SH-SY5Y (cell line): ENCODE measurements around the gene USH2A.

Experiments
- GATA2 ChIP-seq: IDR thresholded peaks from 2 replicates; pipeline ENCODE4 v1.6.1; 2011; ENCODE audit warnings: mild to moderate bottlenecking, low read depth, low read length
- GATA3 ChIP-seq: IDR thresholded peaks from 2 replicates; pipeline ENCODE4 v1.6.1; 2011; ENCODE audit warnings: low read depth, mild to moderate bottlenecking, low read length, moderate library complexity

The USH2A gene

DNA sequence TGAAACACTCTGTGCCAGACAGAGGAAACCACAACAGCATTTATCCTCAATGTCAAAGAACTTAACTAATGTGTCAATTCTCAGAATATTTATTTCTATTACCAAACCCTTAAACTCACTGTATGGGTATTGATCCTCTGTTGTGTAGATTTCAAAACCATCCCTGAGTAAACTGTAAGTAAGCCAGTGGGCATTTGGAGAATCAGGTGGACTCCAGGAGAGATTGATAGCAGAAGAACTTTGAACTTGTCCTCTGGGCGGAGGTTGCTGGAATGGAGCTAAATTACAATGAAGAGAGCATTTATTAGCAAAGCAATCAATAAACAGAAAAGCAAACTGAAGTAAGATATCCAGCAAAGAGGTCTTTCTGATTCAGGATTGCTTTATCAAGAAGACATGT is 216.1 kb downstream of the USH2A start:
- TF ChIP-seq GATA2 (no peak), GATA3 (no peak)

DNA sequence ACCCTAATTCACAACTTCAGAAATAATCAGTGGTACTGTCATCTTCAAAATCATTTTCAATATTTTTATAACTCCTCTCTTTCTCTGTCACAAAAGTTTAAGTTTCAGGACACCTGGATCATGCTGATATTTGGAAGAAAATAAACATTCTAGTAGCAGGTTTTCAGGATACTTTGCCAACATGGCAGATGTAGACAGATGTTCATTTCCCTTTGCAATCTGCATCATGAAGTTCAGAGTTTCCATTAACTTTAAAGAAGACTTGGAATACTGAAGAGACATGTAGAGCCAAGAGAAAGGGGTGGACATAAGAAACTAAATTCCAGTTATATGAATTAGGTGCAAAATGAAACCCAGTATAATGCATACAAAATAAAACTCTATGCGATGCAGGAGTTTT is 218.1 kb downstream of the USH2A start:
- TF ChIP-seq GATA3 (no peak), GATA2 (no peak)

DNA sequence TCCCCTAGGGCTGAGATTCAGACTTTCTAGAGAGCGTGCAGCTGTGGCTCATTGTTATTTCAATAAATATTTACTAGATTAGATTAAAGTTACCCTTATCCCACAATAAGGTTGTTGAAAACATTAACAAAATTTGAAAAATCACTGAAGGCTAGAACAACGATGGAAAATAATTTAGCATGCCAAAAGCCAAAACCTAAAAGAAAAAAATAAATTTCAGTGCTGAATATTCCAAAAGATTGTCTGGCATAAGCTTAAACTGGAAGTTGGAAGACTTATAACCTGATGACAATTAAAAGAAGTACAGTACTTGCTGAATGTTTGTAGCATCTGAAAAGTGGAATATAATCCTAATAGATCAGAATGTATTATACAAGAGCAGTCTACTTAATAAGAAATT is 221.3 kb downstream of the USH2A start:
- no peak for TF ChIP-seq GATA2
- TF ChIP-seq GATA3, result no peak

DNA sequence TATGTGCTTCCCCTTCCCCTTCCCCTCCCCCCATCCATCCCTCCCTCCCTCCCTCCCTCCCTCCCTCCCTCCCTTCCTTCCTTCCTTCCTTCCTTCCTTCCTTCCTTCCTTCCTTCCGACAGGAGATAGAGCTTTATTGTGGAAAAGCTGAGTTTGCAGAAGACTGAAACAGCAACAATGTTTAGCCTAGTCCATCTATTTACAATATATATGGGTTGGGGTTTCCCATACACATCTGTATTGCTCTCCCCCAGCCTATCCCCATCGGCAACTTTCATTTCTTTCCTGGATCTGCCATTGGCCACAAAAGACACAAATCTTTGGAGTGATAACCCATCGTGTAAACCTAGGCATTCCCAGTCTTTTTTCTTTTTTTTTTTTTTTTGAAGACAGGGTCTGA is 222.3 kb downstream of the USH2A start:
- no peak for TF ChIP-seq GATA2
- no peak for TF ChIP-seq GATA3

DNA sequence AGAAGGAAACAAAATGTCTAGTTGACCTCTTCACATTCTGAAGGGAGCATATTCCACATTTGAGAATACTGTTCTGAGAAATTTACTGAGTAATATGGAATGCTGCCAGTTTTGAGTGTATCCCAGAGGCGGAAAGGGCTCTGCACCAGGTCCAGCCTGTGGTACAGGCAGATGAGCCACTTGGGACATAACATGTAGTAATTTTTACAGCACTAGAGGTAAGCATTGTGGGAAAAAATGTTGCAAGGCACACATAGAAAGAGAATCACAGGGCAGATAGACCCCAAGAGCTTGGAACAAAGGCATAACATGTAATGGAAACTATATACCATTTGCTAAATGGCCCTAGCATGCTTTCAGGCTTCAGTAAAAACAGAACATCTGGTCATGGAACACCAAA is 228.5 kb downstream of the USH2A start:
- TF ChIP-seq GATA2 (no peak), GATA3 (no peak)

DNA sequence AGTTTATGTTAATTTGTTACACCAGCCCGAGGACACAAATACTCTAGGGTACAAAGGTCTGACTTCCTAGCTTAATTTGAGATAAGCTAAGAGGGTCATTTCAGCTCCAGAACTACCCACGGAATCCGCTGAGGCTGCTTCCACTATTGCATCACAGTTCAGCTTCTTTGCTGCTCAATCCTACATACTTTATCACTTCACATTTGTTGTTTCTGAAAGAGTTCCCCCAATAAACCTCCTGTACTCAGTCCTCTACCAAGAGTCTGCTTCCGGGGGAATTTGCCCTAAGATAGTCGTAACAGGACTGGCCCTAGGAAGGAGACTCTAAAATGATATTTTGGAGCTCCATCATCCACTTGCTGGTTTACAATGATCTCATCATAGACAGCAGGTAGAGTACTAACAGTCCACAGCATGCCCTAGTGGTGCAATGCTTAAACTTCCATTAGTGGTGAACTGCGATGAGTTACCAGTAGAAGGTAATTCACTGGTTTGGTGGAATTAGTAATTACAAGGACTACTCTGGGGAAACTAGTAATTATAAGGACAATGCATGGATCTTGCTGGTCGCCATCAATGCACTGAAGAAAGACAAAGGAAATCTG is 229.3 kb downstream of the USH2A start:
- TF ChIP-seq GATA2 (no peak), GATA3 (no peak)

DNA sequence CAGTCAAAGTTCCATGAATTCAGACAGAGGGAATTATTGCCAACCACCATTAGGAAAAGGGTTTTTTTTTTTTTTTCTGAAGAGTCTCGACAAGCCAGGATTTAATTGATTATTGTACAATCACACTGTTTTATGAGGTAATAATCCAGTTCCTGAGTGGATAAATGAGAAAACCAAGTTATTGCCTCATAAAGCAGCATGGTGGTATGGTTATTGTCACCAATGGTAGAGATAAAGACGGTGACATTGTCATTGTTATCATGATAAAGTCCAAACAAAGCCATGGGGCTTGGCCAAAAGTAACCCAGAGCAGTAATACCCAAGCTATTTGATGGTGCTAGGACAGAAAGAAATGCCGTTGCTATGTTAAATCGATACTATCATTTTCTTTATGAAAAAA is 232.8 kb downstream of the USH2A start:
- TF ChIP-seq GATA2 (peak; percentile 89; the same call in 1 of the 2 replicates), GATA3 (peak; percentile 95)

DNA sequence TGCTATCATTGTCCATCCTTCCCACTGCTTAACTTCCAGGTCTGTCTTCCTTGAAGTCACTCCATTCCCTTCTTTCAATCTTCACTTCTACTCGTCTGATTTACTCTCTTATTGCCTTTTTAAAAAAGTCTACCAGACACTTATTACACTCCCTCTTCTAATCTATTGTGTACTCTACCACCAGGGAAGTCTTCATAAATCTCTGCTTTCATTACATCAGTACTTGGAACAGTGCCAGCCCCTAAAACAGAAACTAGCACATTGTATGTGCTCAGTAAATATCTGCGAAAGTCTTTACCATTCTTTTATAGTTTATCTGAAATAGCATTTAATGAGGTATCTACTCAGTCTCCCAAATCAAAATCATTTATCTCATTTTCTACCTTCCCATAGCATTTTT is 236.4 kb downstream of the USH2A start:
- no peak for TF ChIP-seq GATA2
- no peak for TF ChIP-seq GATA3

DNA sequence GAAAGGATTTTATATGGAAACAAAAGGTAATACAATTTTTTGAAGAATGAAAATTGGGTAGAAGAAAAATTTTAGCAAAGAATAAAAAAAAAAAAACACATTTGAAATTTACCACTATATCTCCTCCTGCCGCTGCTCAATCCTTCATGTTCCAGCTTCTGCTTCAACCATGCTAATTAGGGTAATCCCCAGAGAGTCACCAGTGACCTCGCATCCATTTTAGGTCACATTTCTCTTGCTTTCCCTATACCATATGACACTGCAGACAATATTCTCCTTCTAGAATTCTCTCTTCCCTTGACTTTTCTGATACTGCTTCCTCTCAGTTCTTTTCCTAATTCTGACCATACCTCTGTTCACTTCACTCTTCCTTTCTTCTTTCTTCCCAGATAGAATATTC is 237.1 kb downstream of the USH2A start:
- TF ChIP-seq GATA2, result no peak
- no peak for TF ChIP-seq GATA3

DNA sequence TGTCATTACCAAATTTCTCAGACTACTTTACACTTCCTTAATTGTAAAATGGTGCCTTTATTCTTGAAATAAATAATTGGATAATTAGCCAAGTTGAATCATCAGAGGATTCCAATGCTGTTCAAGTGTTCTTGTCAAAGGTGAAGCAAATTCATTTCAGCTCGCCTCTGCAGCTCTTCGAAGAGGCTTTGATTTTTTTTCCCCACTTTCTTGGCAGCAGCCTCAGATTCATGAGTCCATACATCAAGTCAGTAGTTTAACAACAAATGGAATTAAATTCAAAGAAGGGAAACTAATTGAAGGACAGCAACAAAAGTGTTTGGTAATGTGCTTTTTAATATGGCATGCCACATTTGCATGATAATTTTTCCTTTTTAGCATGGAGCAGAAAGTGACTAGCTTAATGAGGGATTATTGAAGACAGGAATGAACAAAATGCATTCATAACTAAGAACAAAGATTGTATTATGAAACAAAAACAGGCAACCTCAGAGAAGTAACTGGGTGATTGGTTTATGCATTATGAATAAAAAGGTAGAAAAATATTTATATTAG is 239.0 kb downstream of the USH2A start:
- no peak for TF ChIP-seq GATA3
- TF ChIP-seq GATA2, result no peak

DNA sequence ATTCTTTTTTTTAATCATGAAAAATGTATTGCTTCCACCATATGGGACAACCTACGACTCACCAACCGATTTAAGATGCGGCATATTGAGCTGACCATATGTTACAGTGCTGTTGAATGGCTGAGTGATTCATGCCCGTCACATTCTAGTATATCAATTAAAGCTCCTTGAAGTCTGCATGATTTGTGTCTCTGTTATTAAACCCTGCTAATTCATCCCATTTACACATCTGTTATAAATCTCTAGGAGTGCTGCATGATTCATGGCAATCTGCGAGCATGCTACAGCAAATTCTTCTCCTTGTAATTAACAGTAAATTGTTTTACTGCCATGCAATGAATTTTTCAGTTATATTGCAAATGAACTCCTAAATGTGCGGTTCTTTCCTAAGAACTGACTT is 239.8 kb downstream of the USH2A start:
- TF ChIP-seq GATA3, result no peak
- no peak for TF ChIP-seq GATA2

DNA sequence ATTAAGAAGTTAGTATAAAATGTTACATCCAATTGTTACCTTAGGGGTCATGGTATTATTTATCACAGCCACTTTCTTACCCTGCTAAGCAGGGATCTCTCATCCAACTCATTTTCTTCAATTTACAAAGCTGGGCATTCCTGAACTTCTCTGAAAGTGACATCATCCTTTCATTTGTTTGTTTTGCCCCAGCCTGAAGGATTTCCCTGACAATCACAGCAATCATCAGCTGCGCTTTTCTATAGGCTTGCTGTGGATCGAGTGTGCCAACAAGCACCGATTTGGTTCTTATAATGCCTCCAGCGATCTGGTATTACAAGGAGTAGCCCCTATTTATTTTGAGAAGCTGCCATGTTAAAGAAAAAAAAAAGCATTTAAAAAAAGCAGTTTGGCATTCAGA is 240.2 kb downstream of the USH2A start:
- TF ChIP-seq GATA2 (no peak), GATA3 (no peak)

DNA sequence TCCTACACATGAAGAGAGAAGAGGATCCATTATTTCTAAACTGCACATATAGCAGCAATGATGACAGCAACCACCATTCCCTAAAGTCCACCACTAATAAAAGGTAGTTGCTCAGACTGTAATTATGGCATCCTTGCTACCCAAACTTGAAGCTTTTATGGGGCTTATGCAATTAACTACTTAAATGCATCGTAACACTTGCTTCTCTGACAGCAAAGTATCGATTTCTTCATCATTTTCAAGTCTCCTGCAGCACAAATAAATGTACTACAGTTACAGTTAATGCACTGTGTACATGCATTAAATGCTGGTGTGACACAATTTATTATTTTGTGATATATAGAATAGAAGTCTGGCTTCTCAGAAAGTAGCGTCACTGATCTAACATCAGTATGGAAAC is 241.7 kb downstream of the USH2A start:
- no peak for TF ChIP-seq GATA2
- TF ChIP-seq GATA3, result no peak

DNA sequence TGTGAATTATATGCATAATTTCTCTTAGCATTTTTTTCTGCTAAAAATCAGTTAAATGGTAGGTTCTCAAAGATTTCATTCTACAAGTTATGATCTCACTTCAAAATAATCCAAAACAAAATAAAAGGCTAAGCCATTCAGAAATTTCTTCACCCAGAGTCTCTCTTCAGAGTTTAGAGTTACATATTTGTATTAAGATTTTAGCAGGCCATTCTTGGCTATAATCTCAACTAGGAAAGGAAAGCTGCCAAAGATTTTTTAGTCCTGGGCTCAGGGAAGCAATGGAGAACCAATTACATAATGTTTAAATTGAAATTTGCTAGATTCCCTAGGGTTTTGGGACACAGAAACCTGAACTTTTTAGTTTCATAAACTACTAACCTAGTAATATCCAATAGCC is 245.0 kb downstream of the USH2A start:
- TF ChIP-seq GATA2, result no peak
- TF ChIP-seq GATA3, result no peak

DNA sequence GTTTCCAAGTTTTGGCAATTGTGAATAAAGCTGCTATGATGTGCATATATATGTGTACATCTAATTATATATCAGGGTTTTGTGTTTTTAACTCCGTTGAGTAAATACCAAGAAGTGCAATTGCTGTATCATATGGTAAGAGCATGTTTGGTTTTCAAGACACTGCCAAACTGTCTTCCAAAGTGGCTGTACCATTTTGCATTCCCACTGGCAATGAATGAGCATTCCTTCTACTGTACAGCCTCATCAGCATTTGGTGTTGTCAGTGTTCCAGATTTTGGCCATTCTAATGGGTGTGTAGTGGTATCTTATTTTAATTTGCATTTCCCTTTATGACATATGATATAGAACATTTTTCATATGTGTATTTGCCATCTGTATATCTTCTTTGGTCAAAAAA is 246.3 kb downstream of the USH2A start:
- TF ChIP-seq GATA3 (no peak), GATA2 (no peak)

DNA sequence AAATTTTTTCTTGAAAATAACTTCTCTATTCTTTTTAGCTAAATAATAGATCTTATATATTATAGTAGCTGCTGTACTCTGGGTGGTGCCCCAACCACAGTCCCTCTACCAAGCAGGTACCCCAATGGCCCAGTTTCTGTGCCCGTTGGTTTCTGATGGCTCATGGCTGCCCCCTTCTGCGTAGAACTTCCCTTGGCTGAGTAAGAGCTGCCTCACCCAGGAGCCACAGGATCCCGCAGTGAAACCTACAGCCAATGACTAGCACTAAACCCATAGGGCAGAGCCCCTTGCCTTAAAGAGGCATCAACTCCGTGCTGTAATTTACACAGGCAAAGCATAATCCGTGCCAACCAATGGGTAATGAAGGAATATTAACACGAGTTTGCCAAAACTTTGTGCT is 247.5 kb downstream of the USH2A start:
- TF ChIP-seq GATA2 (no peak), GATA3 (no peak)
